A172 (cell line): ENCODE measurements around the gene CYP2J2. TPM values are rescaled to one million over a fixed set of nuclear protein-coding genes. Genes with fewer than 3 reads are reported as not detected.
"Not testable (repeated sequence)": the region's sequence is repeated elsewhere in the genome, so short reads cannot be mapped to it uniquely, and the experiment has no call there.

Experiments
- DNase-seq: peaks from one replicate; pipeline ENCODE4 v3.0.0-alpha.2; 2015; ENCODE audit warnings: low spot score
- total RNA-seq: library from RNA; depleted of rRNA; stranded (reverse); fragments of >200 nt; shearing (Covaris generic); gene quantifications from 2 replicates; pipeline ENCODE4 v1.2.3, GENCODE V29; 2014

The CYP2J2 gene
- total RNA-seq, 1 experiment from 2014 or later, result not detected

DNA sequence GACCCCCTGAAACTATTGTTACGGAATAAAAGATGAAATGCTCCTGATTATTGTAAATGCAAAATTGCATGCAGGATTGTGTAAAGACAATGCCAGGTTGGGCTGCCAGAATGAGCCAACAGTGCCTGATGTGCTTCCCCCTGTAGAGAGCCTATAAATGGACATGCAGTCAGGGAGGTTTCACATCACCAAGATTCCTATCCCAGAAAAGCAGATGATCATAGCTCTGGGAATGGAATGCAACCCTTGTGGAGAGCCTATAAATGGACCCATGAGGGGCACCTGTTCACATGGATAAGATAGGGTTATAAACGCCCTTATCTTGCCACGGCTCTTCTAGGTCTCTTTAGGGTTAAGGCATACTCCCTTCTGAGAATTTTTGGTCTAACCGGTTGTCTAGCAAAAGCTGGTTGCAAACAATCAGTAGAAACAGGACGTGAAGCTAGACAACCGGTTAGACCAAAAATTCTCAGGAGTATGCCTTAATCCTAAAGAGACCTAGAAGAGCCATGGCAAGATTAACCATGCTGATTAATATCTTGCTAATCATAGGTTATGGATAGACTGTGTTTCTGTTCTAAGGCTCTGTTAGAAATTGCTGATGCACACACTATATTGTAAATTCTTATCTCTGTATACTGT lies 5.2 kb downstream of the CYP2J2 start:
- DNase-seq, result not testable (repeated sequence)

DNA sequence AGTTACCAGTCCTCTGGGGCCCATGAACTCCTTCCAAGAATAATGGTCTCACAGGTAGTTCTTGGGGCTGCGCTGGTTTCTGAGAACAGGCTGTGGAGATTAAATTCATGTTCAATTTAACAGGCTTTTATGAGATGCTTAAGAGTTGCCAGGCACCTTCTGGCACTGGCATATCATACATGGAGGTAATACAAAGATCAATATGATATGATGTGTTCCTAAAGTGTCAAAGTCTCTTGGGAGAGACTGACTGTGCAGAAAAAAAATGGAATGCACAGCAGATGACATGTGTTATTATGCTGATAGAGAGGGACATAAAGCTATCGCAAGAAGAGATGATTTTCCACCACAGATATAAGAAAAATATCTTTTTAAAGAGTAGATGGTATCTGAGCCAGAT lies 6.8 kb downstream of the CYP2J2 start:
- no peak for DNase-seq

DNA sequence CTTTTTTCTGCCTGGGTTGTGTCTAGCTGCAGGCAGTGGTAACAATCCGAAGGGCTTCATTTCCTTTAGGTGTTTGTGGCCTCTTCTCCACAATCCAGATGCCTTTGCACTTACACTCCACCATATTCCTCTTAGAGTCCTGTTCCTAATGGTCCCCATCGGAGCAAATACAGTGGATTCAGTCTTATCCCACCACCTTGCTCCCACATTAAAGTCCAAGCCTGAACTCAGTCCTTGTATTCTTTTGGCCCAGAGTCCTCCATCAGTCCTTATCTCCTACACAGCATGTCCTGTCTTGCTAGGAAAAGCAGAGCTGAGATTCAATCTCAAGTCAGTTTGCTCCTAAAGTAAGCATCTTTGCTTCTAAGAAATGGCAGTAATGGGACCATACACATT lies 8.8 kb downstream of the CYP2J2 start:
- DNase-seq, result no peak

DNA sequence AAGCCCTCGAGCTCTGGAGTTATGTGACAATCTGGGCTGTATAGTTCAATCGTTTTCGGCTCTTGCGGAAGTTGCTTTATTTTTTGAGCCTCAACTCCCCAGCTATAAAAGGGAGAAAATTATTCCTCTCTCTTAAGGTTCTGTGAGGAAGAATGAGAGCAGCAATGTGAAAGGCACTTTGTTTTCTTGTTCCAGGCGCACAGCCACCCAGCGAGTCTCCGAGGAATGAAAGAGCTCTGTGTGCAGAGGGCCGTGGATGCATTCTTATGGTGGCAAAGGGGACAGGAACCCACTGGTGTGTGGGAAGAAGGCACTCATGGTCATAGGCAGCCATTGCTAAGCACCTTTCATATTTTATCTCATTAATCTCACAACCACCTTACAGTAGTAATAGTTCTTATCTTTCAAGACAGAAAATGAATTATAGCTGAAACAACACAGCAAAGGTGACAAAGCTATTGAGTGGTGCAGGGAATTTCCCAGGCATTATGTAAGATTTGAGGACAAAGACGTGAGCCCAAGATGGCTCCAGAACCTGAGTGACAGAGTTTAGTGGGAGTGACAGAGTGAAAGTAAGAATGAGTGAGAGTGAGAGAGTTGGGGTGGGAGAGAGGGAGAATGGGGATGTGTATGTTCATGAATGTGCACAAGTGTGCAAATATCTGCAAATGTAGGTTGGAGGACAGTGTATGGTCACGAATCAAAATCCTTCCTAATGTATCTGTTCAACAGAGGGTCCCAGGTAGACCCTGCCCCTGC lies 9.4 kb downstream of the CYP2J2 start:
- no peak for DNase-seq

DNA sequence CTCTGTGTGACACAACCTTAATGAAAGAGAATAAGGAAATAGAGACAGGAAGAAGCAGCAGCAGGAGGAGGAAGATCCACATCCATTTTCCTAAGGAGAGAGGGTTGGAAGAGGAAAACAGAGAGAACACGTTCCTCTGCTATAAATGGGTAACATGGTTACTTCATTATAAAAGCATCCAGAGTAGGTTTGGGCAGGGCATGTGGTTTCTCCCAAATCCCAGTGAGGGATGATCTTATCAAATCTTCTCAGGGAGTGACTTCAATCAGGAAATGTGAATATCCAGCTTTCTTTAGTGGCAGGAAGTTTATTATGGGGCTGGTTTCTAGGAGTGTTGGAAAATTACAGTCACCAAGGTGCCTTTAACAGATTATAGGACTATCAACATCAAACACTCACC lies 11.1 kb downstream of the CYP2J2 start:
- no peak for DNase-seq

DNA sequence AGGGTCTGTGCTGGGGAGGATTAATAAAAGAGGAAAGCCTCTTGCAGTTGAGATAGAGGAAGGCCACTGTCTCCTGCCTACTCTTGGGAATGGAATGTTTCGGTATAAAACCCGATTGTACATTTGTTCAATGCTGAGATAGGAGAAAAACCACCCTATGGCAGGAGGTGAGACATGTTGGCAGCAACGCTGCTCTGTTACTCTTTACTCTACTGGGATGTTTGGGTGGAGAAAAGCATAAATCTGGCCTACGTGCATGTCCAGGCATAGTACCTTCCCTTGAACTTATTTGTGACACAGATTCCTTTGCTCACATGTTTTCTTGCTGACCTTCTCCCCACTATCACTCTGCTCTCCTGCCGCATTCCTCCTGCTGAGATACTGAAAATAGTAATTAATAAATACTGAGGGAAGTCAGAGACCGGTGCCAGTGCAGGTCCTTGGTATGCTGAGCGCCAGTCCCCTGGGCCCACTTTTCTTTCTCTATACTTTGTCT lies 11.7 kb downstream of the CYP2J2 start:
- DNase-seq, result not testable (repeated sequence)

DNA sequence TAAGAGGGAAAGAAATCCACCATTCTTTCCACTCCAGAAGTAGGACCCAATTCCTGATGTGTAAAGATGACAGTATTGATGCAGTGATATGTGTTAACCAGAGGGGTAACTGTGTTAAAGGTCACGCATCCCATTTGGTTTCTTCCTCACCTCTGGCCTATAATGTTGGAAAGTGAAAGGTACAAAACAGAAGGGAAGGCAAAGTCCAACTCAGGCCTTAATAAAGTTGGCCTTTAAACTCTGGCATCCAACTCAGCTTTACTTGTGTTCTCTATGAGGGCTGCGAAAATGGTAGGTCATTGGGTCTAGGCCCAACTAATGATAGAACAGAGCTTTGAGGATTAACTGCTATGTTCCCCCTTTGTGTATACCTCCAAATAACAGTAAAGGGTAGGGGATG lies 17.9 kb downstream of the CYP2J2 start:
- DNase-seq, result no peak

DNA sequence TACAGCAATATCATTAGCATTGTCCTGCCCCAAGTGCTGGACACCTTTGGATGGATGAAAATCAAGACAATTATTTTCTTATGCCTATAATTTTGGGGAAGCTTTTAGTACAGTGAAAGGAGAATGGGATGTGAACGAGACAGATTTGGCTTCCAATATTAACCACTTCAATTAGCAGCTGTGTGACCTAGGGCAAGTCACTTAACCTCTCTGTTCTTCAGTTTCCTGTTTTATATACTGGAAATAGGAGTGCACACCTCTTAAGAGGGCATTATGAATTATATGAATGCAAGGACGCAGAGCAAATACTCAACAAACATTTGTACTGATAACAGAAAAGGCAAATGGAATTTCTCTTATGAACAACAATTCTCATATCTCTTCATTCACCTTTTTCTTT lies 18.5 kb downstream of the CYP2J2 start:
- DNase-seq, result no peak

DNA sequence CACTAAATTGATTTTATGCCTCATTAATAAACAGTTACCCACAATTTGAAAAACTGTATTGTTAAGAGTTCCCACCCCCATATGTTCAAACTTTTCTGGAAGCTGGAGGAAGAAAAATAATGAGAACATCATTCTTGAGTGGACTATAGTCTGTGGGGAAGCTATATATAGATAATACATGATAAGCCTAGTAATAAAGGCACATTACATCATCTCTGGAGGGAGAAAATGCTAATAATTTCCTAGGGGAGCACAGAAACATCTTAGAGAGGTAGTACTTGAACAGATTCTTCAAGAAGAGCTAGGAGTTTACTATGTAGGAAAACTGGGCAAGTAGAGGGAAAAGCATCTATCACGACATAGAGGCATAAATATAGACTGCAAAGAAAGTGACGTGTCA lies 19.6 kb downstream of the CYP2J2 start:
- DNase-seq, result no peak

DNA sequence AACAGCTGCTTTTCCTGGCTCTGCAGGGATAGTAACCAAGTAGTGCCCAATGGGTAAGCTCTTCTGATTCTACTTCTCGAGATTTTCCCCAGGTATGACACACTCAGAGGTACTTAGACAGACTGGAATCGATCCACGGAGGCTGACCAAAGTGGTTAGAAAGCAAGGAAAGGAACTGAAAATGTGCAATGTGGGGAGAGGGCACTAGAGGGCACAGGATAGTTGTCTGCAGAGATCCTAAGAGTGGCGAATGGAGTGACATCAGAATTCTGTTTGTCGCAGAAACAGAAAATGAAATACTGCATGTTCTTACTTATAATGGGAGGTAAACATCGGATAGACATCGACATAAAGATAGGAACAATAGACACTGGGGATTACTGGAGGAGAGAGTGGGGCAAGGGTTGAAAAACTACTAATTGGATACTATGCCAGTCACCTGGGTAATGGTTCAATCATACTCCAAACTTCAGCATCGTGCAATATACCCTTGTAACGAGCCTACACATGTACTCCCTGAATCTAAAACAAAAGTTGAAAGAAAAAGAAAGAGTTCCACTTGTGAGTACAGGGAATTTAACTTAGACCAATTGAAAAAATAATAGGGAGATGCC lies 23.3 kb downstream of the CYP2J2 start:
- peak; percentile 16 for DNase-seq

DNA sequence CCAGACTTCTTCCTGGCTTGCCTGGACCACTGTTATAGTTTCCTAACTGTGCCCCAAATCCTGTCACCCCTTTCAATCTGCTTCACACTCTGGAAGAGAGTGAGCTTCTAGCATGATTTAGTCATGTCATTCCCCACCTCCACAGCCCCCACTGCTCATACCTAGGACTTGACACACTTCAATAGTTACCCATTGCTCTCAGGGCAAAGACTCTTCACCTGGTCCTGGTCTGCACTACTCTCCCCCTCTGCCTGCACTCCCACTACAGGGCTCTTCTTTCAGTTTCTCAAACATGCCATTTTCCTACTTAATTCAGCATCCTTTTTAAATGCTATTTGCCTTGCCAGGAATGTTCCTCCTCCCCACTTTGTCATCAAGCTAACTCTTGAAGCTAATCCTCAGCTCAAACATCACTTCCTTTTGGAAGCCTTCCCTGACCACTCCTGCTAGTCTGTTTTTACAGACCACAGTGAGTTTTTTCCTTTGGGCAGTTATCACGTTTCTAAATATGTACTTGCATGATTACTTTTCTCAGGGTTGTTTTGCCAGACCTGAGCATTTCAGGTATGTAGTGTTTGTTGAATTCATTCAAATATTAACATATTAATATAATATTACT lies 24.7 kb downstream of the CYP2J2 start:
- DNase-seq, result no peak

DNA sequence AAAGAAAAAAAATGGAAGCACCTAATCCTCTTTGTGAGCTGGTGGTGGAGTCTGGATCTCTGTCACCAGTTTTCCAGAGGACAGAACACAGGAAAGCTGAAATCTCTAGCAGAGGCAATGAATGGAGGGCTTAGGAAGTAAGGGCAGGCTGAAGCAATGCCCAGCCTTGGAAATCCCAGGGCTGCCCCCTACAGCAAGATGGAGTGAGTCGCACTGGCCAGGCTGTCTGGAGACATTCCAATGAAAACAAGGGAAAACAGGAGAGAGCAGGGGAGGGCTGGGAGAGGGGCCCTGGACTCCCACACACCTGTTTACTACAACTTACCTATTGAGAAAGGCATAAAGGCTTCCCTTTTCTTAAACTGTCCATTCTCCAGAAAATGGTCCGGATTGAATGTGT lies 25.9 kb downstream of the CYP2J2 start:
- no peak for DNase-seq

DNA sequence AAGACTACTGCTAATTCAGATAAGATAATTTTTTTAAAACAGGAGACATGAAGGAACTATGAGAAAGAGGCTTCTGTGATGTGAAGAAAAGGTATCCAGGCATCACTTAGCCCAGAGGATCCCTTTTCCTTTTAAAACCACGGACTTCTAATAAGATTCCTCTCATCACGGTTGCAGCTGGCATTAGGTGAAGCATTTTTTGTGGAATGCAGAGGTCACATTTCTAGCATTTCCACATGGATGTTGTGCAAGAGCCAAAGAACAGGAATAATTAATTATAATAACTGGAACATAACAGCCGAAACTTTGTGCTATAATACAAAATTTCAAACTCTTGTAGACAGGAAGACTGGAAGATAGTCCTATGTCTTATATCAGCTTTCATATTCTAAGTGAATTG lies 27.6 kb downstream of the CYP2J2 start:
- no peak for DNase-seq

DNA sequence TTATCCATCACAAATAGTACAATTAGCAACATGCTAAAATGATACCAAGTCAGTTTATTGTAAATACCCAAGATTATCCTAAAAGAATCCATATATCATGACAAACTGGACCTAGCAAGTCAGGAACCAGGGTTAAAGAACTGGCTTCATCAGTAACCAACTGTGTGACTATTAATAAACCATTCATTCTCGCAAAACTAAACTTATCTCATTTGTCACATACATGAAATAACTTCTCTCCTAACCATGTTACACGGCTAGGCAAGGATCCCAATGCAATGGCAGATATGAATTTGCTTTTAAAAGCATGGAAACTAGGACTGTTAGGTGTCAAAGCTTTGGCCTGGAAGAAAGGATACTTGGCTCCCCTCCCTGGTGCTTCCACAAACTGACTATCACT lies 29.4 kb downstream of the CYP2J2 start:
- no peak for DNase-seq

DNA sequence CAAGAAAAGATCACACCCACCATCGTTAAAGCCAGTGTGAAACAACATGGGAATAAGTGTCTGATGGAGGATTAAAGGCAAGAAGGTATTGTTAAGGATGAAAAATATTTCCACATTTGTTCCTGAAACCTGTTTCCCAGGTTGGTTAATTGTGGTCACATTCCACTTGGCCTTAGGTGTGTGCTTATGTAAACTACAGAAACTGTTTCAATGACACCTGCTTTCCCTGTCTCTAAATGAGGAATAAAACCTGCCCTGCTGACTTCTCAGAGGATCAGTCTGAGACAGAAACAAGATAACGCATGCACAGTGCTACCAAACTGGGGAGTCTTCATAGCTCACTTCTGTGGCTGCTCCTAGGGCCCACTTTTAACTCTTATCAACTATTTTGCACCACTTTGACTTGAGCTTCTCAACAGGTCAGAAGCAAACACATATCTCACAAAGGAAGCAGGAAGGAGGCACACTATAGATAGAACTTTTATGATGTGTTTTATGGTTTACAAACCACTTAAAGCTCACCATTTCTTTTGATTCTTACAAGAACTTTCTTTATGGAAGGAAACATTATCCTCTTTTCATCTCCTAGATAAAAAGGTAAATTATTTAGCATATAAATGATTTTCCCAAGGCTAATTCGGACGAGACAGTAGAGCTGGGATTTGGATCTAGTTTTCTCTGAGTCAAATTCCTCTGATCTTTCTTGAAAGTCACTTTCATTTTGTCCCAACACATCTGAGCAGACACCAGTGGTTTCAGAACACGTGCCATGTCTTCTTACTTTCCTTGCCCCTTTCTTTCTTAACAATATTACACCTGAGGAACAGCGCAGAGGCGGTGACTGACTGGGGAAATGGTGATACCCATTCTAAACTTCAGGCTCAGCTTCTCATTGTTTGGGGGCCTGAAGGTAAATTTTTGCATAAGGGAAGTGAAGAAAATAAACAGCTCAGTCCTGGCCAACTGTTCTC lies 33.4 kb downstream of the CYP2J2 start:
- no peak for DNase-seq

DNA sequence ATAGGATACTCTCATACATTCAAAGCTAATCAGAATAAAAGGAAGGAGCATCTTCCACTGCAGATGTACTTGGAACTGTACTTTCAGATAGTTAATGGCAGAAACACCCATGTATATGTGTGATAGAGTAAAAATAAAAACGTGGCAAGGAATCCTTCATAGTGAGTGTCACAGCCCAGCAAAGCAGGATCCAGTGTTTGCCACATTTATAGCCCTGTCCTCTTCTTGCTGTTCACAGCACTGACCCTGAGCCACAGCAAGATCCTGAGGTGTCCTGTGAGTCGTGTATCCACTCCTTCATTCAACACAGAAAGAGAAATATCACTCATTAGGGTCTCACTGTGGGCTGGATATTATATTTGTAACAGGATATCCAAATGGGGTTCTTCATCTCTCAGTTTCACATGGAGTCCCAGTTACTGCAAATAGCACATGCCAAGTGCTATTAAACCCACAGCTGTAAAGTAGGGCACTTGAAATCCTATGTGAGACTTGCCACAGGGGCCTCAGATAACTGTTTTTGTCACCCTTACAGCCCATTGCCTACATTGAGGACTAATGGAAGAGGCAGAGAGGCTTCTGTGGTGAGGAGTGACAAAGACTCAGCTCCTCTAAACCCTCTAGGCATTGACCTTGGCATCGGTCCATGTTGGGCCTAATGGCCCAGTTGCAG lies 41.3 kb downstream of the CYP2J2 start:
- no peak for DNase-seq

DNA sequence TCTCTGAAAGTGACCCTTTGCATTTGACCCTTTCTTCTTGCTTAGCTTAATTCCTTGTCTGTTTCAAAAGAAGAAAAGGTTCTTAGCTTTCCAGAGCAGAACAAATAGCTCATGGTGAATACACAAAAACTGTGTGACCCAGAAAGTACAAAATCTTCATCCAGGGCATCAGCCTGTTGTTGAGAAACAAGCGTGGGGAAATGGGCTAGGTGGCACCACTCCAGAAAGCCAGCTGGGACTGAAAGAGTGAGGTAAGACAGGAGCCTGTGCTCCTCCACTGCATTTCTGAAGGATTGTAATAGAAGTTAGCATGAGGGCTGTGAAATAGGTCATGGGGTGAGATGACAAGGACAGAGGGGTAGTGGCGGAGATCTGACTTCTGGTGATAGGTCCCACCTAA lies 45.8 kb downstream of the CYP2J2 start:
- no peak for DNase-seq

DNA sequence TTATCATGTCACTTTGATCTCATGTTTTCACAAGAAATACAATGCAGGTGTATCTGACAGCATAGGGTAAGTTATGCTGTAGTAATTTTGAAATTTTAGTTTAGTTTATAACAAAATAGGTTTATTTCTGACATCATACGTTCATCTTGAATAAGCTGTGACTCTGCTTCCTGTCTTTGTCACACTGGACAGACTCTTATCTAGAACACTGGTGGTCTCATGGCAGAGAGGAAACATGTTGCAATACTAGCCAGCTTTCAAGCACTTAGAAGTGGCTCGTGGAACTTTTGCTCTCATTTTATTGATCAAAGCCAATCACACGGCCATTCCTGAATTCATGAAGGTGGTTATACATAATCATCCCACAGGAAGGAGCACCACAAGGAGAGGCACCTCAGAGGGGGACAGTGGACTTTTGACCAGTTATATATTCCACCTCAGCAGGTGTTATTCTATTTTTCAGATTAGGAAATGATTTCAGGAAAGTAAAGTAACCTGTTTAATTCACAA lies 46.5 kb downstream of the CYP2J2 start:
- DNase-seq, result no peak

DNA sequence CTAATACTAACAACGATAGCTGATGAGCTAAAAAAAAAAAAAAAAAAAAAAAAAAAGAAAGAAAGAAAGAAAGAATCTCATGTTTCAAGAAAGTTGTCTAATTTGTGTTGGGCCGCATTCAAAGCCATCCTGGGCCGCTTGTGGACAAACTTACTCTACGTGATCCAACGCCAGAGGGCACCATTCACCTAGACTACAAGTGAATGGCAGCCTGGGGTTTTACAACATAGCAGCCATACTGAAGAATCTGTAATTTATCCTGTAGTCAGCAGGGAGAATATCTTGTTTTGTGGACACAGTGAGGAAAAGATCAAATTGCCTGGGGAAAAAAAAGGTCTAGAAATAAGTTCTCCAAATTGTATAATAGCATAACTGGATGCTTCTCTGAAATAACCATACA lies 47.0 kb downstream of the CYP2J2 start:
- DNase-seq, result peak; percentile 16

DNA sequence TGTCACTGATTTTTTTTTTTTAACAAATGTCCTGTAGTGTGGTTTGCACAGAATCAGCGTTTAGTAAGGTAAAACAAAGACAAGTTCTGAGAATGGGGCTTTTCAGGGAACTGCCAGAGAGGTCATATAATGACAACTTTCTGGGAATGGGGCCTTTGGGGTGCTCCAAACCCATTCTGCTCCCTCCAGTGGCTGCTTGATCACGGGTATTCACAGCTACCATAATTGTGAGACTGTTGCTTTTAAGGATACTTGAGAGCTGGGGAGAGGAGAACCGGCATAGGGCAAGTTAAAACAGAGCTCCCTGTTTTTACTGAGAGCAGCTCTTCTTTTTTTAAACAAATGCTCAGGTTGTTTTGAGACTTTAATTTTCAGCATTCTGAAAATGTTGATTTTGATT lies 48.2 kb downstream of the CYP2J2 start:
- no peak for DNase-seq
